HepG2 (cell line): ENCODE data around the gene AZU1. TPM values are rescaled to one million over a fixed set of nuclear protein-coding genes. Genes with fewer than 3 reads are reported as not detected.
A peak's percentile ranks its signal among the peaks of the same experiment; 100 is the strongest.

Experiments used
- ARHGAP35 ChIP-seq: sonication (generic); formaldehyde crosslinking; IDR thresholded peaks from 2 replicates; pipeline ENCODE4 v1.9.0; 2022; ENCODE audit warnings: mild to moderate bottlenecking, inconsistent platforms, moderate library complexity, missing genetic modification reagents, borderline replicate concordance
- HBP1 ChIP-seq: IDR thresholded peaks from 2 replicates; pipeline ENCODE4 v1.6.1; 2016; ENCODE audit warnings: low read depth, control low read depth
- POLR2AphosphoS2 ChIP-seq: IDR thresholded peaks from 2 replicates; pipeline ENCODE4 v1.6.1; 2011; ENCODE audit warnings: low read depth, low read length, improper control_type of control experiment
- SETDB1 ChIP-seq: sonication (generic); formaldehyde crosslinking; IDR thresholded peaks from 2 replicates; pipeline ENCODE4 v1.5.1; 2020; ENCODE audit warnings: missing genetic modification reagents, mild to moderate bottlenecking, borderline replicate concordance
- SOX6 ChIP-seq, 2 experiments: fragments of 450-650 bp in 1 of 2; sonication (generic) in 1 of 2; formaldehyde crosslinking in 1 of 2; IDR thresholded peaks; 2 replicates each; pipeline versions ENCODE4 v1.4.0 to v1.6.1; 2017 to 2020; ENCODE audit warnings: antibody characterized with exemption in 1 of 2, mild to moderate bottlenecking in 1 of 2, missing genetic modification reagents in 1 of 2
- TSC22D2 ChIP-seq: sonication (generic); formaldehyde crosslinking; IDR thresholded peaks from 2 replicates; pipeline ENCODE4 v1.5.1; 2020; ENCODE audit warnings: missing genetic modification reagents, mild to moderate bottlenecking, borderline replicate concordance
- UBTF ChIP-seq: sonication (generic); formaldehyde crosslinking; IDR thresholded peaks from 2 replicates; pipeline ENCODE4 v1.4.0; 2020; ENCODE audit warnings: mild to moderate bottlenecking, missing genetic modification reagents
- ZBTB33 ChIP-seq: sonication (generic); formaldehyde crosslinking; IDR thresholded peaks from 2 replicates; pipeline ENCODE4 v1.4.0; 2020; ENCODE audit warnings: missing genetic modification reagents
- ZC3H13 ChIP-seq: sonication (generic); formaldehyde crosslinking; IDR thresholded peaks from 2 replicates; pipeline ENCODE4 v1.8.1; 2023; ENCODE audit warnings: mild to moderate bottlenecking, missing genetic modification reagents, moderate library complexity
- ZFP36L2 ChIP-seq: sonication (generic); formaldehyde crosslinking; IDR thresholded peaks from 2 replicates; pipeline ENCODE4 v1.4.0; 2020; ENCODE audit warnings: missing genetic modification reagents
- ZNF687 ChIP-seq: sonication (generic); formaldehyde crosslinking; IDR thresholded peaks from 2 replicates; pipeline ENCODE4 v1.5.1; 2020; ENCODE audit warnings: mild to moderate bottlenecking, missing genetic modification reagents, moderate library complexity
- ZNF770 ChIP-seq: sonication (generic); formaldehyde crosslinking; IDR thresholded peaks from 2 replicates; pipeline ENCODE4 v1.5.0; 2020; ENCODE audit warnings: mild to moderate bottlenecking, missing genetic modification reagents
- polyA plus RNA-seq, 8 experiments: library from polyadenylated mRNA; depleted of rRNA in 3 of 8; stranded (reverse) in 7 of 8; unstranded in 1 of 8; fragments of >200 nt; fragmentation: Illumina TruSeq in 4 of 8; extraction: Trizol in 4 of 8; gene quantifications; 2 replicates each; pipeline versions ENCODE4 v1.2.1 to v1.2.3, GENCODE V29; 2011 to 2016; ENCODE audit warnings: low read depth in 4 of 8, missing spikeins in 1 of 8, mixed read lengths in 1 of 8; ENCODE audit not compliant: insufficient read depth in 1 of 8
- total RNA-seq, 5 experiments: library from RNA; depleted of rRNA; stranded (reverse); fragments of >200 nt; fragmentation: Illumina TruSeq; extraction: Trizol; gene quantifications; 2 replicates each; pipeline ENCODE4 v1.2.3, GENCODE V29; 2016; ENCODE audit warnings: low read depth in 1 of 5

AZU1 gene
- total and polyA plus RNA-seq, 2 of the 13 experiments (the other 11 are each of a cell fraction or from before 2014, with no cell fraction given): not detected

- no peak for TF ChIP-seq ZNF770 (CRISPR knock-in tag)
- TF ChIP-seq SETDB1 (CRISPR knock-in tag): no peak
- 0 out of 2 replicates have a peak, but pooled peaks have one; percentile 6 for TF ChIP-seq ZNF687 (CRISPR knock-in tag)
- TF ChIP-seq UBTF (CRISPR knock-in tag): no peak
- peak; percentile 84 for TF ChIP-seq POLR2AphosphoS2
- no peak for TF ChIP-seq ARHGAP35 (CRISPR knock-in tag)
- no peak for TF ChIP-seq ZFP36L2 (CRISPR knock-in tag)
- TF ChIP-seq SOX6 (IDR thresholded peaks at IDR 0.05): no peak
- TF ChIP-seq SOX6 (CRISPR knock-in tag; IDR thresholded peaks at IDR 0.05): no peak
- no peak for TF ChIP-seq HBP1 (CRISPR knock-in tag)
- TF ChIP-seq ZC3H13 (CRISPR knock-in tag): no peak; the same call in 1 of the 2 replicates
- peak; percentile 83; the same call in 1 of the 2 replicates for TF ChIP-seq ZBTB33
- TF ChIP-seq TSC22D2 (CRISPR knock-in tag): no peak
- TF ChIP-seq, all 625 proteins: peak for 8
Measured at GRCh38 chr19:812049-812746, 15.4 kb upstream of the AZU1 start (continued).
